ENCODE data around the gene LDLRAP1.
"Not testable (repeated sequence)": the region's sequence is repeated elsewhere in the genome, so short reads cannot be mapped to it uniquely, and the experiment has no call there.

- TF ChIP-seq CTCF, POLR2A (IDR thresholded peaks at IDR 0.05): not testable (repeated sequence)
These were observed 36.6 kb upstream of the LDLRAP1 start for GRCh38 chr1:25506566-25507463.

Data from heart left ventricle (tissue), 13 donors.